Smooth muscle cell (in vitro differentiated cells): Measurements from ENCODE around the gene NUDT2. TPM values are rescaled to one million over a fixed set of nuclear protein-coding genes. Genes with fewer than 3 reads are reported as not detected.
A peak's percentile ranks its signal among the peaks of the same experiment; 100 is the strongest.
"Not testable (repeated sequence)": the region's sequence is repeated elsewhere in the genome, so short reads cannot be mapped to it uniquely, and the experiment has no call there.

Experiments used
- DNase-seq: peaks from one replicate; lab custom pipeline; 2025; ENCODE audit not compliant: unreplicated experiment; lab: John Stamatoyannopoulos, UW
- H2AFZ ChIP-seq: fragments of 200-600 bp; sonication (generic); 2 replicates; pipeline ENCODE4 v1.6.0; 2016; ENCODE audit warnings: antibody characterized with exemption, low read depth, mild to moderate bottlenecking
- H3F3A ChIP-seq: fragments of 200-600 bp; sonication (generic); 2 replicates; pipeline ENCODE4 v1.6.0; 2017; ENCODE audit warnings: antibody characterized with exemption, low read depth
- H3K27ac ChIP-seq: fragments of 200-600 bp; sonication (generic); 2 replicates; pipeline ENCODE4 v1.5.1; 2016; ENCODE audit warnings: low read depth, mild to moderate bottlenecking
- H3K27me3 ChIP-seq: fragments of 200-600 bp; sonication (generic); 2 replicates; pipeline ENCODE4 v1.6.1; 2016; ENCODE audit warnings: low read depth, mild to moderate bottlenecking
- H3K36me3 ChIP-seq: fragments of 200-600 bp; sonication (generic); 2 replicates; pipeline ENCODE4 v1.5.1; 2016; ENCODE audit warnings: low read depth
- H3K4me1 ChIP-seq: fragments of 200-600 bp; sonication (generic); 2 replicates; pipeline ENCODE4 v1.5.1; 2016; ENCODE audit warnings: low read depth
- H3K4me2 ChIP-seq: fragments of 200-600 bp; sonication (generic); 2 replicates; pipeline ENCODE4 v1.6.0; 2016; ENCODE audit warnings: mild to moderate bottlenecking
- H3K4me3 ChIP-seq: fragments of 200-600 bp; sonication (generic); 2 replicates; pipeline ENCODE4 v1.5.1; 2016; ENCODE audit warnings: mild to moderate bottlenecking
- H3K79me2 ChIP-seq: fragments of 200-600 bp; sonication (generic); 2 replicates; pipeline ENCODE4 v1.6.0; 2016; ENCODE audit warnings: low read depth, mild to moderate bottlenecking
- H3K9ac ChIP-seq: fragments of 200-600 bp; sonication (generic); 2 replicates; pipeline ENCODE4 v1.6.0; 2016; ENCODE audit warnings: low read depth
- H3K9me3 ChIP-seq: fragments of 200-600 bp; sonication (generic); replicated peaks from 2 replicates; pipeline ENCODE4 v1.5.1; 2016; ENCODE audit warnings: low read depth
- H4K20me1 ChIP-seq: fragments of 200-600 bp; sonication (generic); 2 replicates; pipeline ENCODE4 v1.6.0; 2016; ENCODE audit warnings: low read depth
- WGBS: methylation state at CpG from one replicate; pipeline ENCODE4 v1.1.7; 2016; ENCODE audit warnings: low lambda C conversion rate; 5-methylcytosine and 5-hydroxymethylcytosine counted together
- polyA plus RNA-seq: library from polyadenylated mRNA; unstranded; fragments of >200 nt; fragmentation: Nextera tagmentation; extraction: Ambion mirVana; gene quantifications from 2 replicates; pipeline ENCODE4 v1.2.1, GENCODE V29; 2016
- total RNA-seq: library from RNA; depleted of rRNA; stranded (reverse); fragments of >200 nt; gene quantifications from 2 replicates; pipeline ENCODE4 v1.2.3, GENCODE V29; 2014
- TF ChIP-seq, protein P1 (sequence below): fragments of 200-600 bp; sonication (generic); IDR thresholded peaks from 2 replicates; pipeline ENCODE4 v1.5.1; 2017; ENCODE audit warnings: borderline replicate concordance, mild to moderate bottlenecking, antibody characterized with exemption; ENCODE audit not compliant: insufficient read depth, poor library complexity, severe bottlenecking

NUDT2 gene
- total and polyA plus RNA-seq, 2 experiments from 2014 or later: 28.1 to 36.1 TPM

DNA sequence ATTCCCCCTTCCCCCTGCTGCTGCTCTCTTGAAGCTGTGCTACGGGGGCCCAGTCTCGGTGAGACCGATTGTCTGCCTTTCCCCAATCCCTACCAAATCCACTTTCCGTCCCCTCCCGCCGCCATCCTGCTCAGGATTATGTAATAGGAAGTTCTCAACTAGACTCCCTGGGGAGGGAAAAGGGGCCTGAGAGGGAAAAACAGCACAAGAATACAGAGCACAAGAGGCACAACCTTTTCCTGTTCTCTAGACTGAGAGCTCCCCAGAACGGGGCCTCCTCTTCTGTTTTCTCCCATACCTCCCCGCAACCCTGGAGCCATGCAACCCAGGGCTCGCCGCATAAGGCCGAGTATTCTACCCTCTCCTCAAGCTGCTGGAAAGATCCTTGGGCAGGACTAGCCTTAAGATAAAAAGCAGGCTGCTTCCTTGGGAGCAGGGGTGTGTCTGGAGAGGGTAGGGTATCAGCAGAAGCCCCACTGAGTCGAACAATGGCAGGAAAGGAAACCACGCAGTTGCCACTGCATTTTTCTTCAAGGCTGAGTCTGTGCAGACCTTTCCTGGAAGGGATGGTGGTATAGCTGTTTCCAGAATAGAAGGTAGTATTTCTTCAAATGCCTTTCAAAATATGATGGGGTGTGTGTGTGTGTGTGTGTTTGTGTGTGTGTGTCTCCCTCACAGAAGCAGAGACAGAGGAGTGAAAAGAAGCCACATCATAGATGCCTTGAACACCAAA, 34.4 kb downstream of the NUDT2 start:
- H3K79me2 ChIP-seq: no peaks in the 10 kb centered on the region
- no peaks in the 10 kb centered on the region for H3K27me3 ChIP-seq
- H2AFZ ChIP-seq: no peak overlapping the region
- H3K4me1 ChIP-seq: peaks cover 16% of the 10 kb centered on the region
- TF ChIP-seq, protein P1, sequence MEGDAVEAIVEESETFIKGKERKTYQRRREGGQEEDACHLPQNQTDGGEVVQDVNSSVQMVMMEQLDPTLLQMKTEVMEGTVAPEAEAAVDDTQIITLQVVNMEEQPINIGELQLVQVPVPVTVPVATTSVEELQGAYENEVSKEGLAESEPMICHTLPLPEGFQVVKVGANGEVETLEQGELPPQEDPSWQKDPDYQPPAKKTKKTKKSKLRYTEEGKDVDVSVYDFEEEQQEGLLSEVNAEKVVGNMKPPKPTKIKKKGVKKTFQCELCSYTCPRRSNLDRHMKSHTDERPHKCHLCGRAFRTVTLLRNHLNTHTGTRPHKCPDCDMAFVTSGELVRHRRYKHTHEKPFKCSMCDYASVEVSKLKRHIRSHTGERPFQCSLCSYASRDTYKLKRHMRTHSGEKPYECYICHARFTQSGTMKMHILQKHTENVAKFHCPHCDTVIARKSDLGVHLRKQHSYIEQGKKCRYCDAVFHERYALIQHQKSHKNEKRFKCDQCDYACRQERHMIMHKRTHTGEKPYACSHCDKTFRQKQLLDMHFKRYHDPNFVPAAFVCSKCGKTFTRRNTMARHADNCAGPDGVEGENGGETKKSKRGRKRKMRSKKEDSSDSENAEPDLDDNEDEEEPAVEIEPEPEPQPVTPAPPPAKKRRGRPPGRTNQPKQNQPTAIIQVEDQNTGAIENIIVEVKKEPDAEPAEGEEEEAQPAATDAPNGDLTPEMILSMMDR: no peak
- DNase-seq: no peak
- no peaks in the 10 kb centered on the region for H3F3A ChIP-seq
- no peak overlapping the region for H3K9ac ChIP-seq
- H3K9me3 ChIP-seq: no peaks in the 10 kb centered on the region
- H3K27ac ChIP-seq: no peak overlapping the region
- no peaks in the 10 kb centered on the region for H4K20me1 ChIP-seq
- H3K4me3 ChIP-seq: no peak overlapping the region
- H3K36me3 ChIP-seq: no peaks in the 10 kb centered on the region
- H3K4me2 ChIP-seq: peak overlapping the region; percentile 21
- 36% methylated on average over 13 of the region's 13 CpGs for WGBS

DNA sequence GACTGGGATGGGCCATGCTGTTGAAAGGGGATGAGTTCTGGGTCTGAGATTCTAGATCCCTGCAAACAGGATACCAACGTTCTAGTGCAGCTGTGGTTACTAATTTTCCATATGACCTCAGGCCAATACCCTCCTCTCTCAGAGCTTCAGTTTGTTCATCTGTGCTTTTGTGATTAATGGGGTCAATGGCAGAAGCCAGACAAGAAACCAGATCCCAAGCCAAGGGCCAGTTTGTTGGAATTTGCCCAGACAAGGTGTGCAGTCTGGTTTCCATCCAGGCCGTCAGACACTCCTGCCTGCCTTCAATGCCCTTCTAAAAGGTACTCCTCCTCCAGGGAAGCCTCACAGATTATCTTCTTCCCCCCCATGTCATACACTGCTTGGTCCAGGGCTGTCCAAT, 35.9 kb downstream of the NUDT2 start:
- H2AFZ ChIP-seq: no peak overlapping the region
- H3K4me3 ChIP-seq: no peak overlapping the region
- no peaks in the 10 kb centered on the region for H4K20me1 ChIP-seq
- H3K36me3 ChIP-seq: no peaks in the 10 kb centered on the region
- 62% methylated on average over 2 of the region's 2 CpGs for WGBS
- no peaks in the 10 kb centered on the region for H3K27me3 ChIP-seq
- H3K79me2 ChIP-seq: no peaks in the 10 kb centered on the region
- no peak overlapping the region for H3K9ac ChIP-seq
- H3F3A ChIP-seq: no peaks in the 10 kb centered on the region
- H3K4me1 ChIP-seq: peaks cover 16% of the 10 kb centered on the region
- no peak overlapping the region for H3K27ac ChIP-seq
- no peak overlapping the region for H3K4me2 ChIP-seq
- no peaks in the 10 kb centered on the region for H3K9me3 ChIP-seq
- TF ChIP-seq, protein P1: no peak
- no peak for DNase-seq

DNA sequence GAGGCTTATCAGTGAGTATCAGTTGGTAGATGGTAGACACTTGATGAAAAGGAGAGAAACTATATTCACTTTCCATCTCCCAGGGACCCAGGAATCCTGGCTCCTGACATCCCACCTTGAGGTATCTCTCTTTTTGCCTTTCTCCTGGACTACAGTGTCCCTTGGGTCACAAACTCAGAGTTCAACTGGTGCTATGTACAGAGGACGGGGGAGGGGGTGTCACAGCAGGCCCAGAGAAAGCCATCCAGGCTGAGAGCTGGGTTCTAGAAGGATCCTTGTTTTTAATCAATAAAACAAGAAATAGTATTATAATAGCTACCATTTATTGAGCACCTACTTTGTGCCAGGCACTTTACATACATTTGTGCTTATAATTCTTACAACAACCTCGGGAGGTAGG, 37.0 kb downstream of the NUDT2 start:
- TF ChIP-seq, protein P1: no peak
- Histone ChIP-seq H3K4me2 (no peak overlapping the region), H3F3A (no peaks in the 10 kb centered on the region), H3K9me3 (no peaks in the 10 kb centered on the region), H3K4me1 (peaks cover 16% of the 10 kb centered on the region), H3K27me3 (no peaks in the 10 kb centered on the region), H3K36me3 (no peaks in the 10 kb centered on the region), H2AFZ (no peak overlapping the region), H3K9ac (no peak overlapping the region), H3K4me3 (no peak overlapping the region), H3K27ac (no peak overlapping the region), H3K79me2 (no peaks in the 10 kb centered on the region), H4K20me1 (no peaks in the 10 kb centered on the region)
- no peak for DNase-seq
- WGBS: 90% methylated on average over 2 of the region's 2 CpGs

DNA sequence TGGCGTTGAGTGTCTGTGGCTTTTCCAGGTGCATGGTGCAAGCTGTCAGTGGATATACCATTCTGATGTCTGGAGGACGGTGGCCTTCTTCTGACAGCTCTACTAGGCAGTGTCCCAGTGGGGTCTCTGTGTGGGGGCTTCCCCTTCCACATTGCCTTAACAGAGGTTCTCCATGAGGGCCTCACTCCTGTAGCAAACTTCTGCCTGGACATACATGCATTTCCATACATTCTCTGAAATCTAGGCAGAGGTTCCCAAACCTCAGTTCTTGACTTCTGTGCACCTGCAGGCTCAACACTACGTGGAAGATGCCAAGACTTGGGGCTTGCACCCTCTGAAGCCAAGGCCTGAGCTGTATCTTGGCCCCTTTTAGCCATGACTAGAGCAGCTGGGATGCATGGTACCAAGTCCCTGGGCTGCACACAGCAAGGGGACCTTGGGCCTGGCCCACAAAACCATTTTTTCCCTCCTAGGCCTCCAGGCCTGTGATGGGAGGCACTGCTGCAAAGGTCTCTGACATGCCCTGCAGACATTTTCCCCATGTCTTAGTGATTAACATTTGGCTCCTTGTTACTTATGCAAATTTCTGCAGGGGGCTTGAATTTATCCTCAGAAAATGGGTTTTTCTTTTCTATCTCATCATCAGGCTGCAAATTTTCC, 38.5 kb downstream of the NUDT2 start:
- not testable (repeated sequence) for H2AFZ ChIP-seq, H4K20me1 ChIP-seq, H3K9me3 ChIP-seq, H3K4me2 ChIP-seq, H3K36me3 ChIP-seq, H3K27me3 ChIP-seq, H3K27ac ChIP-seq, DNase-seq, H3K4me3 ChIP-seq, H3F3A ChIP-seq, H3K9ac ChIP-seq, H3K79me2 ChIP-seq
- peaks cover 15% of the 10 kb centered on the region for H3K4me1 ChIP-seq
- WGBS: 96% methylated on average over 3 of the region's 3 CpGs

DNA sequence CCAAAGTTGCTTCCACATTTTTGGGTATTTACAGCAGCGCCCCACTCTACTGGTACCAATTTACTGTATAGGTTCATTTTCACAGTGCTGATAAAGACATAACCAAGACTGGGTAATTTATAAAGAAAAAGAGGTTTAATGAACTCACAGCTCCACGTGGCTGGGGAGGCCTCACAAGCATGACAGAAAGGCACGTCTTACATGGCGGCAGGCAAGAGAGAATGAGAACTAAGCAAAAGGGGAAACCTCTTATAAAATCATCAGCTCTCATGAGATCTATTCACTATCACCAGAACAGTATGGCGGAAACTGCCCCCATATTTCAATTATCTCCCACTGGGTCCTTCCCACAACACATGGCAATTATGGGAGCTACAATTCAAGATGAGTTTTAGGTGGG, 39.4 kb downstream of the NUDT2 start:
- not testable (repeated sequence) for H3K9me3 ChIP-seq, H3K4me3 ChIP-seq, H3K27ac ChIP-seq, H3K4me1 ChIP-seq, H2AFZ ChIP-seq, H3K27me3 ChIP-seq, H3F3A ChIP-seq, H3K79me2 ChIP-seq, H3K9ac ChIP-seq, DNase-seq, H3K4me2 ChIP-seq, H4K20me1 ChIP-seq, H3K36me3 ChIP-seq
- WGBS: 97% methylated on average over 5 of the region's 5 CpGs
